ENCODE data around the gene ACADVL.

Gene ACADVL

GRCh38 chr17:7219812-7220592, at the start of gene ACADVL, which contains the start of gene DLG4:
ACADVL (plus strand) TSS chr17:7219938; CDS start chr17:7219985, 47 bp downstream.
DLG4 (minus strand) TSS chr17:7219836.
- no peak for TF ChIP-seq CTCF (IDR thresholded peaks at IDR 0.05)

DNA sequence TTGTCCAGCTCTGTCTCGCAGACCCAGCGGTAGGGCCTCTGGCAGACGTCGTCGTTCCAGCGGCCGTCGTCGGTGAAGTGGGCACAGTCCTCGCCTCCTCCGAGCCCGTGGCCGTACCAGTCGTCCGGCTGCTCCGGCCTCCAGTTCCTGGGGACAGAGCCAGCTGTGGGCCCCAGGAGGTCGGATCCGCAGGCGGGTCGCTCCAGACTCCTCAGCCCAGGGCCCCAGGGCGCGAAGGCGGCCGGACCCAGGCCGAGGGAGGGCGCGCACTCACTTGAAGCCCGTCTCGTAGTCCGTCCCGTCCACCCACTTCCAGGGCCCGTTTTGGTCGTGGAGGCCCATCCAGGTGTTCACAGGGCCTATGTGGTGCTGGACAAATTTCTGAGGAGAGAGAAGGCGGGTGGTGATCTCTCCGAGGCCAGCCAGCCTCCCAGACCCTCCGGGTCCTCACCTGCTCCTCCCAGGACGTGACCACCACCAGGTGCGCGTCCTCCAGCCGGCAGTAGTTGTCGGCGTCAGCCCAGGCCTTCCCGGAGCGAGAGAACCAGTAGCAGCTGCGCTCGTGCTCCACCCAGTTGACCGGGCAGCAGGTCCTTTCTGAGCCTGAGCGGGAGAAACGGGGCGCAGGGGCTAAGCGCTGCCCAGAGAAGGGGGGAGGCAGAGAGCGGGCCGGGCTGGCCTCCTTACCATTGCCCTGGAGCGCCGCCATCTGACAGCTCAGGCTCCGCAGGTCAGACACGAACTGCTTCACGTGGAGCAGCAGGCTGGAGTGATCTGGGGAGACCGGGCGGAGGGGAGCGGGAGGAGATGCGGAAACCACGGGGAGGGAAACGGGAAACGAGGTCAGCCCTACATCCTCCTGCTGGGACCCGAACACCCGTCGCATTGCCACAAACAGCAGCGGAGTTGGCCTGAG, 45.8 kb upstream of the ACADVL start:
- no peak for TF ChIP-seq CTCF (IDR thresholded peaks at IDR 0.05)

DNA sequence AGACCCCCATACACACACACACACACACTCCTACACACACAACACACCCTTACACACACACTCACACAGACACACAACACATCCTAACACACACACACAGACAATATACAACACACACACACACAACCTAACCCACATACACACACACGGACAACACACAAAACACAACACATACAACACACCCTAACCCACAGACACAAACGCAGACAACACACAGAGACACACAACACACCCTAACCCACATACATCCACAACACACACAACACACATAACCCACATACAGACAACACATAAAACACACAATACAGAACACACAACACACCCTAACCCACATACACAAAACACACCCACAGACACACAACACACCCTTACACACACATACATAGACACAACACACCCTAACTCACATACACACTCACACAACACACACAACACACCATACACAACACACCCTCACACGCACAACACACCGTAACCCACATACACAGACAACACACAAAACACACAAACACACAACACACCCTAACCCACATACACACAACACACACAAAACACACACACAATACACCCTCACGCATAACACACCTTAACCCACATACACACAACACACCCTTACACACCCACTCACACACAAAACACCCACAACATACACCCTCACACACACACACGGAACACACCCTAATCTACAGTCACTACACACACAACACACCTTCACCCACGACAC, 45.0 kb upstream of the ACADVL start:
- no peak for TF ChIP-seq CTCF (IDR thresholded peaks at IDR 0.05)

DNA sequence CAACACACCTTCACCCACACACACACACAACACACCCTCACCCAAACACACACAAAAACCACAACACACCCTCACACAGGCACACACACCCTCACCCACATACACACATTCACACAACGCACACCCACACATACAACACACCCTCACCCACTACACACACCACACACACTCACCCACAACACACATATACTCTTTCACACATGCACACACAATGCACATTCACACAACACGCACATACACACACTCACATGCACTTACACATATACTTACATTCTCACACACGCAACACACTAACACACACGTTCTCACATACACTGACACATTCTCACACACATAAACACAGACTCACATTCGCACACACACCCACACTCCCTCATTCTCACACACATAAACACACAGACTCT, 44.4 kb upstream of the ACADVL start:
- no peak for TF ChIP-seq CTCF (IDR thresholded peaks at IDR 0.05)

GRCh38 chr17:7176107-7176840, 43.5 kb upstream of the ACADVL start:
- no peak for TF ChIP-seq CTCF (IDR thresholded peaks at IDR 0.05)

DNA sequence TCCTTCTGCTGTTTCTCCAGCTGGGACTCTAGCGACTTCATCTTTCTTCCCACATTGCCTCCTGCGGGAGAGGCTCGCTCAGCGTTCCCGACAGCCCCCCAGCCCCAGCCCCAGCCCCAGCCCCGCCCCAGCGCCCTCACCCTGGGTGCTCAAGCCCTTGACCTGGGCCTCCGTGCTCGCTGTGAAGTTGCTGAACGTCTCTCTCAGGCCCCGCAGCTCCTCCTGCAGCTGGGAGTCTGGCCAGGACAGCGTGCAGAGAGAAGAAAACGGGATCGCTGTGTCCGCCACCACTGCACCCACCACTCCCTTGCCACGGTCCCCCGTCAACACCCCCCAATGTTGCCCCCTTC, 42.9 kb upstream of the ACADVL start:
- TF ChIP-seq CTCF (IDR thresholded peaks at IDR 0.05): no peak
